ENCODE measurements around the gene TXNIP. TPM values are rescaled to one million over a fixed set of nuclear protein-coding genes. Genes with fewer than 3 reads are reported as not detected.
A peak's percentile ranks its signal among the peaks of the same experiment; 100 is the strongest.

The TXNIP gene
- total and polyA plus RNA-seq, 8 donors = 105 to 491 (median 255) TPM

- Histone ChIP-seq H3K9me3 (no peaks in the 10 kb centered on the region), H3K4me3 (no peak overlapping the region), H3K27me3 (no peaks in the 10 kb centered on the region), H3K36me3 (no peaks in the 10 kb centered on the region), H3K27ac (peak overlapping the region in 3 of 4 donors; percentile 65 to 92 (median 84)), H3K4me1 (peaks cover 60 to 83% (median 75%) of the 10 kb centered on the region in 3 donors)
- ATAC-seq (no peak), DNase-seq (peak in 1 of 6 donors; percentile 38), FAIRE-seq (no peak)
- intact Hi-C loops (cut with DNase I) = no loop called here
- TF ChIP-seq CTCF (IDR thresholded peaks at IDR 0.05) = no peak
- WGBS, 2 donors = 67 to 73% methylated on average over 6 of the region's 6 CpGs
These were observed 14.2 kb downstream of the TXNIP start for GRCh38 chr1:145982010-145982723.

GRCh38 chr1:145980457-145980994 is 15.9 kb downstream of the TXNIP start:
- DNase-seq = peak in 2 of 6 donors; percentile 8 to 44
- no peaks in the 10 kb centered on the region for H3K36me3 ChIP-seq
- peak in 1 of 4 donors; percentile 9 for ATAC-seq
- H3K27ac ChIP-seq = peak overlapping the region; percentile 28 to 92 (median 76)
- H3K4me3 ChIP-seq = no peak overlapping the region
- no peaks in the 10 kb centered on the region for H3K27me3 ChIP-seq
- no peaks in the 10 kb centered on the region for H3K9me3 ChIP-seq
- 29 to 35% methylated on average over 1 of the region's 1 CpG for WGBS, 2 donors
- no peak for FAIRE-seq
- TF ChIP-seq CTCF (IDR thresholded peaks at IDR 0.05) = no peak
- intact Hi-C loops (cut with DNase I) = no loop called here
- peaks cover 52 to 73% (median 64%) of the 10 kb centered on the region in 3 donors for H3K4me1 ChIP-seq

GRCh38 chr1:145979746-145980456 is 16.5 kb downstream of the TXNIP start:
- H3K27me3 ChIP-seq = no peaks in the 10 kb centered on the region
- peak overlapping the region; percentile 69 to 92 (median 82) for H3K27ac ChIP-seq
- WGBS, 2 donors = 65 to 66% methylated on average over 7 of the region's 7 CpGs
- DNase-seq (peak in 1 of 6 donors; percentile 12), ATAC-seq (peak in 2 of 4 donors; percentile 1 to 7), FAIRE-seq (no peak)
- no peak overlapping the region for H3K4me3 ChIP-seq
- peaks cover 45 to 67% (median 58%) of the 10 kb centered on the region in 3 donors for H3K4me1 ChIP-seq
- H3K9me3 ChIP-seq = no peaks in the 10 kb centered on the region
- H3K36me3 ChIP-seq = no peaks in the 10 kb centered on the region
- no peak for TF ChIP-seq CTCF (IDR thresholded peaks at IDR 0.05)
- intact Hi-C loops (cut with DNase I) = loop anchor here in 1 of 3 donors (5.0 kb wide), 1 partner anchor 32 kb away; no protein-coding TSS in a partner anchor

GRCh38 chr1:145978854-145979745 is 17.3 kb downstream of the TXNIP start:
- Histone ChIP-seq H3K27me3 (no peaks in the 10 kb centered on the region), H3K4me3 (peak overlapping the region in 2 of 4 donors; percentile 12 to 17), H3K9me3 (no peaks in the 10 kb centered on the region), H3K4me1 (peaks cover 42 to 59% (median 50%) of the 10 kb centered on the region in 3 donors), H3K27ac (peak overlapping the region; percentile 69 to 92 (median 82)), H3K36me3 (no peaks in the 10 kb centered on the region)
- DNase-seq (peak in 4 of 6 donors; percentile 77 to 87 (median 82)), ATAC-seq (peak; percentile 73 to 87 (median 82)), FAIRE-seq (peak; percentile 76)
- intact Hi-C loops (cut with DNase I) = loop anchor here in 1 of 3 donors (5.0 kb wide), 1 partner anchor 33 kb away; no protein-coding TSS in a partner anchor
- TF ChIP-seq CTCF (IDR thresholded peaks at IDR 0.05) = no peak
- 32 to 49% methylated on average over 9 of the region's 9 CpGs for WGBS, 2 donors
